Stimulated activated CD8-positive, alpha-beta memory T cell treated with anti-CD3 and anti-CD28 coated beads, Interleukin-4, amount 100 ng/mL, for 24 hours (primary cell): ENCODE results near the gene MYMK.
"Not testable (repeated sequence)": the region's sequence is repeated elsewhere in the genome, so short reads cannot be mapped to it uniquely, and the experiment has no call there.

ENCODE experiments used
- DNase-seq: peaks from one replicate; pipeline ENCODE4 v3.0.0-alpha.2; 2020; ENCODE audit warnings: low read depth

MYMK gene

GRCh38 chr9:133524679-133525228 lies at the start of gene MYMK:
MYMK (minus strand) TSS chr9:133524959; CDS start chr9:133524844, 115 bp downstream.
- no peak for DNase-seq

- DNase-seq = no peak
Measured at GRCh38 chr9:133573791-133574515, 49.2 kb upstream of the MYMK start.

GRCh38 chr9:133572821-133573361 lies 48.1 kb upstream of the MYMK start:
- DNase-seq = no peak

- no peak for DNase-seq
Measured at GRCh38 chr9:133571896-133572595, 47.3 kb upstream of the MYMK start.

- no peak for DNase-seq
Measured at GRCh38 chr9:133571391-133571890, 46.7 kb upstream of the MYMK start.

GRCh38 chr9:133570691-133571080 lies 45.9 kb upstream of the MYMK start:
- no peak for DNase-seq

- no peak for DNase-seq
Measured at GRCh38 chr9:133569891-133570690, 45.3 kb upstream of the MYMK start.

GRCh38 chr9:133569121-133569785 lies 44.5 kb upstream of the MYMK start:
- no peak for DNase-seq

- no peak for DNase-seq
Measured at GRCh38 chr9:133568186-133568585, 43.4 kb upstream of the MYMK start.

- no peak for DNase-seq
Measured at GRCh38 chr9:133566817-133567216, 42.1 kb upstream of the MYMK start.

- no peak for DNase-seq
Measured at GRCh38 chr9:133566382-133566781, 41.6 kb upstream of the MYMK start.

GRCh38 chr9:133564451-133565116 lies 39.8 kb upstream of the MYMK start:
- no peak for DNase-seq

GRCh38 chr9:133563814-133564213 lies 39.1 kb upstream of the MYMK start:
- not testable (repeated sequence) for DNase-seq

GRCh38 chr9:133563291-133563796 lies 38.6 kb upstream of the MYMK start:
- no peak for DNase-seq

- no peak for DNase-seq
Measured at GRCh38 chr9:133562611-133563290, 38.0 kb upstream of the MYMK start.

- DNase-seq = no peak
Measured at GRCh38 chr9:133561976-133562554, 37.3 kb upstream of the MYMK start.

- DNase-seq = no peak
Measured at GRCh38 chr9:133560944-133561343, 36.2 kb upstream of the MYMK start.

GRCh38 chr9:133560311-133560710 lies 35.6 kb upstream of the MYMK start:
- DNase-seq = no peak
